Tibial nerve (tissue), 4 donors: Measurements from ENCODE around the gene B3GALT6. TPM values are rescaled to one million over a fixed set of nuclear protein-coding genes. Genes with fewer than 3 reads are reported as not detected.

Source experiments
- DNase-seq, 2 donors: peaks; one replicate each; pipeline ENCODE4 v3.0.0-alpha.2; 2019; ENCODE audit warnings: low spot score in 2 of 2
- H3K27ac ChIP-seq, 4 donors: fragments of 200-600 bp; sonication (generic) in 3 of 4; one replicate each; pipeline ENCODE4 v1.5.1; 2017 to 2019; ENCODE audit warnings: mild to moderate bottlenecking in 1 of 4
- H3K27me3 ChIP-seq, 2 donors: fragments of 200-600 bp; sonication (generic) in 1 of 2; one replicate each; pipeline versions ENCODE4 v1.5.1 to v1.6.0; 2017 to 2019
- H3K36me3 ChIP-seq, 3 donors: fragments of 200-600 bp; sonication (generic); one replicate each; pipeline ENCODE4 v1.5.1; 2018 to 2019
- H3K4me1 ChIP-seq, 4 donors: fragments of 200-600 bp; sonication (generic) in 3 of 4; one replicate each; pipeline ENCODE4 v1.5.1; 2017 to 2019
- H3K4me3 ChIP-seq, 4 donors: fragments of 200-600 bp; sonication (generic) in 3 of 4; one replicate each; pipeline ENCODE4 v1.5.1; 2017 to 2019; ENCODE audit warnings: mild to moderate bottlenecking in 1 of 4, moderate library complexity in 1 of 4
- H3K9me3 ChIP-seq, 4 donors: fragments of 200-600 bp; sonication (generic) in 3 of 4; one replicate each; pipeline ENCODE4 v1.5.1; 2017 to 2019
- CTCF ChIP-seq, 5 experiments: fragments of 200-600 bp in 3 of 5; fragments of 450-650 bp in 2 of 5; sonication (generic) in 3 of 5; IDR thresholded peaks; one replicate each; pipeline ENCODE4 v1.5.1; 2016 to 2019; ENCODE audit warnings: antibody characterized with exemption in 5 of 5, mild to moderate bottlenecking in 3 of 5, moderate library complexity in 2 of 5
- EP300 ChIP-seq, 2 donors: sonication (generic); formaldehyde crosslinking; IDR thresholded peaks; one replicate each; pipeline ENCODE4 v1.6.1; 2017; ENCODE audit warnings: antibody characterized with exemption in 2 of 2, mild to moderate bottlenecking in 1 of 2
- POLR2A ChIP-seq, 2 donors: fragments of 450-650 bp; IDR thresholded peaks; one replicate each; pipeline ENCODE4 v1.6.1; 2017; ENCODE audit warnings: antibody characterized with exemption in 2 of 2, mild to moderate bottlenecking in 2 of 2, moderate library complexity in 2 of 2
- WGBS, 2 donors: methylation state at CpG; one replicate each; pipeline ENCODE4 v1.1.5; 2018; 5-methylcytosine and 5-hydroxymethylcytosine counted together
- total RNA-seq, 4 donors: library from RNA; depleted of rRNA; stranded (reverse); fragments of >200 nt; gene quantifications; one replicate each; pipeline ENCODE4 v1.1.0, GENCODE V29; 2016

The B3GALT6 gene
- total RNA-seq, 4 donors from 2014 or later = 13.3 to 24.0 (median 21.4) TPM

- peaks cover 0 to 85% of the 10 kb centered on the region in 2 donors for H3K27me3 ChIP-seq
- no peak overlapping the region for H3K27ac ChIP-seq
Observed at GRCh38 chr1:1240822-1241587, 9.0 kb downstream of the B3GALT6 start.

GRCh38 chr1:1241588-1242219 lies 9.7 kb downstream of the B3GALT6 start:
- no peak for DNase-seq
- Histone ChIP-seq H3K36me3 (peaks cover 0 to 20% (median 0%) of the 10 kb centered on the region in 3 donors), H3K9me3 (no peaks in the 10 kb centered on the region), H3K27ac (no peak overlapping the region), H3K27me3 (peaks cover 0 to 89% of the 10 kb centered on the region in 2 donors), H3K4me3 (no peak overlapping the region), H3K4me1 (peaks cover 0 to 50% (median 14%) of the 10 kb centered on the region in 4 donors)
- WGBS, 2 donors = 79 to 89% methylated on average over 16 of the region's 26 CpGs
- no peak for TF ChIP-seq CTCF (IDR thresholded peaks at IDR 0.05)
- no peak for TF ChIP-seq EP300 (IDR thresholded peaks at IDR 0.05)

More at GRCh38 chr1:1240822-1241587, 9.0 kb downstream of the B3GALT6 start:
- TF ChIP-seq POLR2A (IDR thresholded peaks at IDR 0.05) = no peak
- no peak for TF ChIP-seq CTCF (IDR thresholded peaks at IDR 0.05)
- no peak for TF ChIP-seq EP300 (IDR thresholded peaks at IDR 0.05)
- no peak for DNase-seq
- Histone ChIP-seq H3K36me3 (peaks cover 0 to 25% (median 0%) of the 10 kb centered on the region in 3 donors), H3K9me3 (no peaks in the 10 kb centered on the region), H3K4me3 (no peak overlapping the region), H3K4me1 (peaks cover 0 to 46% (median 10%) of the 10 kb centered on the region in 4 donors)
- 49 to 72% methylated on average over 9 to 19 of the region's 23 CpGs for WGBS, 2 donors

- no peak for TF ChIP-seq CTCF (IDR thresholded peaks at IDR 0.05)
- TF ChIP-seq EP300 (IDR thresholded peaks at IDR 0.05) = no peak
- no peak for TF ChIP-seq POLR2A (IDR thresholded peaks at IDR 0.05)
- WGBS, 2 donors = 76 to 89% methylated on average over 23 to 37 of the region's 41 CpGs
- no peak for DNase-seq
- Histone ChIP-seq H3K4me1 (peaks cover 0 to 46% (median 10%) of the 10 kb centered on the region in 4 donors), H3K27ac (no peak overlapping the region), H3K9me3 (no peaks in the 10 kb centered on the region), H3K27me3 (peaks cover 0 to 90% of the 10 kb centered on the region in 2 donors), H3K36me3 (peaks cover 0 to 20% (median 0%) of the 10 kb centered on the region in 3 donors), H3K4me3 (no peak overlapping the region)
Observed at GRCh38 chr1:1242461-1243265, 10.6 kb downstream of the B3GALT6 start.

GRCh38 chr1:1243266-1243660 lies 11.2 kb downstream of the B3GALT6 start:
- TF ChIP-seq EP300 (IDR thresholded peaks at IDR 0.05) (no peak), CTCF (IDR thresholded peaks at IDR 0.05) (no peak), POLR2A (IDR thresholded peaks at IDR 0.05) (no peak)
- WGBS, 2 donors = 73 to 85% methylated on average over 15 to 18 of the region's 23 CpGs
- Histone ChIP-seq H3K27ac (no peak overlapping the region), H3K36me3 (peaks cover 0 to 20% (median 0%) of the 10 kb centered on the region in 3 donors), H3K4me3 (no peak overlapping the region), H3K27me3 (peaks cover 0 to 86% of the 10 kb centered on the region in 2 donors), H3K9me3 (no peaks in the 10 kb centered on the region), H3K4me1 (peaks cover 0 to 40% (median 7%) of the 10 kb centered on the region in 4 donors)
- DNase-seq = no peak
